Progenitor cell of endocrine pancreas (in vitro differentiated cells): ENCODE data around the gene SPATS2L. TPM values are rescaled to one million over a fixed set of nuclear protein-coding genes. Genes with fewer than 3 reads are reported as not detected.

ENCODE experiments used
- DNase-seq: peaks from one replicate; pipeline ENCODE4 v3.0.0; 2021; ENCODE audit warnings: low spot score; ENCODE audit not compliant: unreplicated experiment
- H3K27ac Mint-ChIP-seq: 2 replicates; pipeline ENCODE4 v1.8.0; 2021; ENCODE audit warnings: mild to moderate bottlenecking, moderate library complexity, mixed read lengths
- H3K27me3 Mint-ChIP-seq: 2 replicates; pipeline ENCODE4 v1.8.0; 2021; ENCODE audit warnings: mixed read lengths
- H3K36me3 Mint-ChIP-seq: 2 replicates; pipeline ENCODE4 v1.8.0; 2022; ENCODE audit warnings: mixed read lengths; ENCODE audit not compliant: insufficient read depth
- H3K4me1 Mint-ChIP-seq: 2 replicates; pipeline ENCODE4 v1.8.0; 2021; ENCODE audit warnings: low read depth, mixed read lengths
- H3K4me3 Mint-ChIP-seq: 2 replicates; pipeline ENCODE4 v1.8.0; 2021; ENCODE audit warnings: low read depth, mild to moderate bottlenecking, moderate library complexity, mixed read lengths
- H3K9me3 Mint-ChIP-seq: 2 replicates; pipeline ENCODE4 v1.8.0; 2021; ENCODE audit warnings: low read depth, mixed read lengths
- total RNA-seq: library from RNA; stranded (reverse); gene quantifications from 2 replicates; pipeline ENCODE4 v1.2.1, GENCODE V29; 2021
- TF ChIP-seq, protein P1 (sequence below): fragments of 200-600 bp; sonication (generic); IDR thresholded peaks from one replicate; pipeline ENCODE4 v1.5.0; 2021; ENCODE audit warnings: antibody characterized with exemption, mild to moderate bottlenecking; ENCODE audit not compliant: unreplicated experiment

Gene SPATS2L
- total RNA-seq, 1 donor from 2014 or later: 110 TPM

- Mint-ChIP-seq H3K9me3 (no peaks in the 10 kb centered on the region), H3K36me3 (peaks cover 21% of the 10 kb centered on the region), H3K27me3 (no peaks in the 10 kb centered on the region), H3K4me1 (no peaks in the 10 kb centered on the region), H3K4me3 (no peak overlapping the region), H3K27ac (no peak overlapping the region)
- no peak for DNase-seq
- TF ChIP-seq, protein P1, sequence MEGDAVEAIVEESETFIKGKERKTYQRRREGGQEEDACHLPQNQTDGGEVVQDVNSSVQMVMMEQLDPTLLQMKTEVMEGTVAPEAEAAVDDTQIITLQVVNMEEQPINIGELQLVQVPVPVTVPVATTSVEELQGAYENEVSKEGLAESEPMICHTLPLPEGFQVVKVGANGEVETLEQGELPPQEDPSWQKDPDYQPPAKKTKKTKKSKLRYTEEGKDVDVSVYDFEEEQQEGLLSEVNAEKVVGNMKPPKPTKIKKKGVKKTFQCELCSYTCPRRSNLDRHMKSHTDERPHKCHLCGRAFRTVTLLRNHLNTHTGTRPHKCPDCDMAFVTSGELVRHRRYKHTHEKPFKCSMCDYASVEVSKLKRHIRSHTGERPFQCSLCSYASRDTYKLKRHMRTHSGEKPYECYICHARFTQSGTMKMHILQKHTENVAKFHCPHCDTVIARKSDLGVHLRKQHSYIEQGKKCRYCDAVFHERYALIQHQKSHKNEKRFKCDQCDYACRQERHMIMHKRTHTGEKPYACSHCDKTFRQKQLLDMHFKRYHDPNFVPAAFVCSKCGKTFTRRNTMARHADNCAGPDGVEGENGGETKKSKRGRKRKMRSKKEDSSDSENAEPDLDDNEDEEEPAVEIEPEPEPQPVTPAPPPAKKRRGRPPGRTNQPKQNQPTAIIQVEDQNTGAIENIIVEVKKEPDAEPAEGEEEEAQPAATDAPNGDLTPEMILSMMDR: no peak
These were observed 142.7 kb downstream of the SPATS2L start for GRCh38 chr2:200449149-200449548.

DNA sequence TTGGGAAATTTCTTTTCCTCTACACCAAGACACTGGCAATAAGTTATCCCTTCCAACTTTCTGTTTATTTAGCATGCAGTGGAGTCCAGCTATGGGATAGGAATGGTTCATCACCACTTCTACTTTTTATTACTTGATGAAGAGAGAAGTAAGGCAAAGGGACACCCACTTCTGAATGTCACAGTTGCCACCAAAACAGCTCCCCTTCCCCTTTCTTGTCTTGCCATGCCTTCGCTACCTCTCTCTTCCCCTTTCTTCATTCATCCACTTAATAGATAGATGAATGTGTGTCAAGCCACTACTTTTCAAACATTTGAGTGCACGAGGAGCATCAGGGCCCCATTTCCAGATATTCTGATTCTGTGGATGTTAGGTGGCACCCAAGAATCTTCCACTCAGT lies 143.8 kb downstream of the SPATS2L start:
- Mint-ChIP-seq H3K27me3 (no peaks in the 10 kb centered on the region), H3K27ac (no peak overlapping the region), H3K9me3 (no peaks in the 10 kb centered on the region), H3K4me3 (no peak overlapping the region), H3K4me1 (no peaks in the 10 kb centered on the region), H3K36me3 (peaks cover 16% of the 10 kb centered on the region)
- TF ChIP-seq, protein P1: no peak
- no peak for DNase-seq

DNA sequence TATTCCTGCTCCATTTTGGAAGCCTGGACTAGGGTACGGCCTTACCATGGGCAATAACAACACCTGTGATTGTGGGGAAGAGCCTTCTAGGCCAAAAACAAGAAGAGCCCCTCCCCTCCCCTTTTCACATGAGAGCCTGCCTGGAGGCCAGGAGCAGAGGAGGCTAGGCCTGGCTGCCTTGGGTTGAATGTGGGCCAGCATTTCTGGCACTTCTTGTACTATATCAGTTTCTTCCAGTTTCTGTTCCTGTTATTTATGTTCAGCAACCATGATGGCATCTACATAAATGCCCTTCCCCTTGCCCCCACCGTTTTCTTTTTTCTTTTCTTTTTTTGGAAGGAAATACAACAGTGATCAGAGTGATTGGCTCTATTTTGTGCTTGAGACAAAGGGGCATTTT lies 145.0 kb downstream of the SPATS2L start:
- DNase-seq: no peak
- H3K36me3 Mint-ChIP-seq: peaks cover 16% of the 10 kb centered on the region
- H3K4me3 Mint-ChIP-seq: no peak overlapping the region
- no peaks in the 10 kb centered on the region for H3K9me3 Mint-ChIP-seq
- TF ChIP-seq, protein P1: no peak
- no peak overlapping the region for H3K27ac Mint-ChIP-seq
- H3K4me1 Mint-ChIP-seq: no peaks in the 10 kb centered on the region
- no peaks in the 10 kb centered on the region for H3K27me3 Mint-ChIP-seq

GRCh38 chr2:200452377-200452776 lies 145.9 kb downstream of the SPATS2L start:
- TF ChIP-seq, protein P1: no peak
- no peak for DNase-seq
- H3K27me3 Mint-ChIP-seq: no peaks in the 10 kb centered on the region
- H3K36me3 Mint-ChIP-seq: peaks cover 15% of the 10 kb centered on the region
- H3K4me3 Mint-ChIP-seq: no peak overlapping the region
- no peaks in the 10 kb centered on the region for H3K9me3 Mint-ChIP-seq
- H3K4me1 Mint-ChIP-seq: no peaks in the 10 kb centered on the region
- no peak overlapping the region for H3K27ac Mint-ChIP-seq

DNA sequence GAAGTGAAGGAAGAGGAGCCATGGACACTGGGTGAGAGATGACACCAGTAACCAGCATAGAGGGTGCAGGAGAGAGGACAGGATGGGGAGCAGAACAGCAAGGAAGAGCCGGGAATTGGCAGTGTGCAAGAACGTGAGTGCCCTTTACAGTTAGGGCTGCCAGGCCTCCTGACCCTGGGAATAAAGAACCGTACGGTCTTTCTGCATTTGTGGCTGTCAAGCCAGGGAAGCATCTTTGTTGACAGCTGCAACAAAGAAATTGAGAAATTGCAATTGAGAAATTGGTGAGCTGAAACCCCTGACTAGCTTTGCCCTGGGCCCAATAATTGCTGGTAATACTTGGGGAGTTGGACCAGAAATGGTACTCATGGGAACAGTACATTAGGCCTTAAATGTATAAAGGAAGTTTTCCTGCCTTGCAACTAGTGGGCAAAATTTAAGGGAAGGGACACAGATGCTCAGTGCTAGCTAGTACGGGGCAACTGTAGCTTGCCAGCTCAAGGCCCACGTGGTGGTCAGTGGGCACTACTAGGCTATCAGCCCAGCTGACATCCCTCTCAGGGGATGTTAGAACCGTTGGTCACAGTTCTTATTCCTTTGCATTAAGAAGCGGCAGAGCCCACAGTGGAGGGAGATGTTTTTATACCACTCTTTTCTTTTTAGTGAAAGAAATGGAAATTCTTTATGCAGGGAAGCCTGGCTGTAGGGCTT lies 146.8 kb downstream of the SPATS2L start:
- H3K27ac Mint-ChIP-seq: no peak overlapping the region
- no peak for DNase-seq
- no peaks in the 10 kb centered on the region for H3K4me1 Mint-ChIP-seq
- H3K36me3 Mint-ChIP-seq: peaks cover 15% of the 10 kb centered on the region
- TF ChIP-seq, protein P1: no peak
- H3K4me3 Mint-ChIP-seq: no peak overlapping the region
- H3K27me3 Mint-ChIP-seq: no peaks in the 10 kb centered on the region
- H3K9me3 Mint-ChIP-seq: no peaks in the 10 kb centered on the region
